Activated CD8-positive, alpha-beta memory T cell treated with anti-CD3 and anti-CD28 coated beads, Interleukin-2, amount 50 U/mL, for 4 hours (primary cell): ENCODE measurements around the gene WDR17.

ENCODE experiments used
- DNase-seq: peaks from one replicate; pipeline ENCODE4 v3.0.0-alpha.2; 2020

WDR17 gene

DNA sequence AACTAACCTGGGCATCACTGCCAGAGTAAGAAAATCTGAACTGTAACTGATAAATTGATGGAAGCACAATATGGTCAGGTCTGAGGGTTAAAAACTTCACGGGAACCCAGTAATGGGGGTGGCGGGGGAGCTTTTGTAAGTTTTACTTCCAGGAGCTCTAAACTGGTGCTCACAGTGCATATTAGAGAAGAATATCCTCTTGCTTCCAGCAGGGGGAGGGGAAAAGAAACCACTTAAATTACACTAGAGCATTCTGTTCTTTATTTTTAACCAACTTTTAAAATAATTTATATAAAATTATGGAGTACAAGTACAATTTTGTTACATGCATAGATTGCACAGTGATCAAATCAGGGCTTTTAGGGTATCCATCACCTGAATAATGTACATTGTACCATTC lies 33.7 kb downstream of the WDR17 start:
- no peak for DNase-seq

DNA sequence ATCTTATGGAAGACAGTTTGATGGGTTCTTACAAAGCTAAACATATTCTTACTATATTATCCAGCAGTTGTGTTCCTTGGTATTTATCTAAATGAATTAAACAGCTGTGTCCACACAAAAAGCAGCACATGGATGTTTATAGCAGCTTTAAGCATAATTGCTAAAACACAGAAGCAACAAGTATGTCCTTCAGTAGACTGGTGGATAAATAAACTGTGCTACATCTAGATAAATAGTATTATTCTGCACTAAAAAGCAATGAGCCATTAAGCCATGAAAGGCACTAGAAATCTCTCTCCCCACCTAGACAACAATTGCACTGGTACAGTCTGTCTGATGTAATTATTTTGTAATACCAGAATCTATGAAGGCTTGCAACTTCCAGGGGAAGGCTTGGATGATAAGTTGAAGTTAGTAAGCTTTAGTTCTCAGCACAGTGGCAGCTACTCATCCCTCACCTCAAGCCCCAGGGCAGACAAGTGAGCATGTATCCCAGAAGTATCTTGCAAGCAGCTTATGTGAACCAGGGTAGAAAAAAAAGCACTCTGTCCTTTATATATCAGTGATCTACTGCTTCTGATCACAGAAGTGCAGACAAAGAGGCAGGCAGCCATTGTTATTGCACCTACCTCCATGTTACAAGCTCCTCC lies 36.9 kb downstream of the WDR17 start:
- no peak for DNase-seq

DNA sequence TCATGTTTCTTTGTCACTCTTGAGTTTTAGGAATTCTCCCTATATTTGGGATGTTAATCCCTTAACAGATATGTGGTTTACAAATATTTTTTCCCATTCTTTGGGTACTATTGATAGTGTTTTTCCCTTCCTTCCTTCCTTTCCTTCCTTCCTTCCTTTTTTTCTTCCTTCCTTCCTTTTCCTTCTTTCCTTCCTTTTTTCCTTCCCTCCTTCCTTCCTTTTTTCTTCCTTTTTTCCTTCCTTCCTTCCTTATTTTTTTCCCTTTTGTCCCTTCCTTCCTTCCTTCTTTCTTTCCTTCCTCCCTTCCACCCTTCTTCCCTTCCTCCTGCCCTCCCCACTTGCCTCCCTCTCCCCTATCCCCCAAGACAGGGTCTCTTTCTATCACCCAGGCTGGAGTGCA lies 42.1 kb downstream of the WDR17 start:
- DNase-seq = no peak

DNA sequence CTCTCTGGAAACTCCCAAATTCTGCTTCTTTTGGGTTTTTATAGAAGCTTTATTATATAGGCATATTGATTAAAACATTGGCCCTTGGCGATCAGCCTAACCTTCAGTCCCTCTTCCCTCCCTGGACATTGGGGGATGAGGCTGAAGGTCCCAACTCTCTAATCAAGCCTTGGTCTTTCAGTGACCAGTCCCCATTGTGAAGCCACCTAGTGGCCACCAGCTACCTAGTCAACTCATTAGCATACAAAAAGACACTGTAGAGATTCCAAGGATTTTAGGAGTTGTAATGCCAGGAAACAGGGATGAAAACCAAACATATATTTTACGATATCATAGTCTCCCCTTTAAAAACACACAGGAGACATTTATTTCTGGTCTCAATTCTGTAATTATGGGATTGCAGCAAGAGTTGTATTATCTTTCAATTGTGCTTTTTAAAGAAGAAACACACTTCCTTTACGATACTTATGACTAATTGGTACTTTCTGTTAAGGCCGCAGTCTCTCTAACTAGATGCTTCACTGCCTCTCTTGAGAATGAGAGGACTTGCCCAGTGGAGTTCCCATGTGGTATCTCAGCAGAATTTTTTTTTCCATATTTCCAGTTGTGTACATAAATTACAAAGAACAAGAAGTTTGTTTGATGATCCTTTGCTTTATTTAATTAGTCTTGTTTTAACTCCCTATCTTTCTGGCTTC lies 58.2 kb downstream of the WDR17 start:
- no peak for DNase-seq

DNA sequence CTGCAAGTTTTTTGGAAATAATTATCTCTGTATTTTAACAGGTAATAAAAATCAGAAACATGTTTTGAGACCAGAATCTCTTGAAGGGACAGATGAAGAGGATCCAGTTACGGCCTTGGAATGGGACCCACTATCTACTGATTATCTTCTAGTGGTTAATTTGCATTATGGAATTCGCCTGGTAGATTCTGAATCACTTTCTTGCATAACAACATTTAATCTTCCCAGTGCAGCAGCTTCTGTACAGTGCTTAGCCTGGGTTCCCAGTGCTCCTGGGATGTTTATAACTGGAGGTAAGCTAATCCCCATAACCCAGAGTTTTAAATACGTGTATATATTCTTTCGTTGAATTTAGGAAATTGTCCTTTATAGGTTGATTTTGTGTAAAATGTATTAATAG lies 59.4 kb downstream of the WDR17 start:
- no peak for DNase-seq

DNA sequence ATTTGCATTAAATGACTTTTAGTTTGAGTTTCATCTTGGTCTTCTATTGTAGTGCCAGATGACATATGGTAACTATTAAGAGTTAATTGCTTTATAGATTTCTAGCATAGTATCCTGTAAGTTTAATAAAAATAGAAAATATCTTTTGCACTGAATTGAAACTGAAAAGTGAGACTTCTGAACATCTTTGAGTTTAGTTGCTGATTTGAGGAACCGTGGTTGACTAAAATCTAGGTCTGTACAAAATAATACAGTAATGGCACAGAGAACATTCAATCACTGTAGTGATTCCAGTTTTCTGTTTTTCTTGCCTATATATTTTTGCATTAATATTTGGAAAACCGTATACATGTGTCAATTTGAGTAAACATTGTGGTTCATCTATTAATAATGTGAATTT lies 69.0 kb downstream of the WDR17 start:
- DNase-seq = no peak

DNA sequence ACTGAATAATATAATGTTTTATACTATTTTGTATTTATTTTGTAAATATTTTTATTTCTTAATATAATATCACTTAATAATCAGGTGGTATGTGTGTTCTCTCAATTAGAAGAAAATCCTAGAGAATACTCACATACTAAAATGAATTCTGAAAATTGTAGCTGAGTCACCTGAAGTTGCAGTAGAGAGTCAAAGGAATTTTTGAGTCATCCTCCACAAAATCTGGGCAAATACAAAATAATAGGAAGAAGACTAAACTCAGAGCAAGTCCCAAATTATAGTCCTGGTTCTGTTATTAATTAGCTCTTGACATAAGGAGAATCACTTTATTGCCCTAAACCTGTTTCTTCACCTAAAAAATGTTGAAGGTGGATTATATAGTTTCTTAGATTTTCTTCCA lies 72.0 kb downstream of the WDR17 start:
- DNase-seq = no peak

DNA sequence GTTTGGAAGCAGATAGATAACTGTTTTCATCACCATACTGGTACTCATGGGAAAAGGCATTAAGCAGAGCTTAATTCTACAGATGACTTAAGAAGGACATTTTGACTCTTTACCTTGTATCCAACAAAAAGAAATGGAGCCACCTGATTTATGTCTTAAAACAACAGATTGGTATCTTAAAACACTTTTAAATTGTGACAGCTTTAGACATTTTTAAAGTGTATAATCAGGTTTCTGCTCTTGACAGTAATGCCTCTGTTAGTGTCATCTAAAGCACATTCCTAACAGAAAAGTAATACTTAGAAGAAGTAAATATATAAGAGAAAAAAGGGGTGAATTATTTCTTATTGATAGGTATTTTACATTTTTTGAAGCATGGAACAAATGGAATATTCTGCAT lies 73.9 kb downstream of the WDR17 start:
- DNase-seq = no peak

DNA sequence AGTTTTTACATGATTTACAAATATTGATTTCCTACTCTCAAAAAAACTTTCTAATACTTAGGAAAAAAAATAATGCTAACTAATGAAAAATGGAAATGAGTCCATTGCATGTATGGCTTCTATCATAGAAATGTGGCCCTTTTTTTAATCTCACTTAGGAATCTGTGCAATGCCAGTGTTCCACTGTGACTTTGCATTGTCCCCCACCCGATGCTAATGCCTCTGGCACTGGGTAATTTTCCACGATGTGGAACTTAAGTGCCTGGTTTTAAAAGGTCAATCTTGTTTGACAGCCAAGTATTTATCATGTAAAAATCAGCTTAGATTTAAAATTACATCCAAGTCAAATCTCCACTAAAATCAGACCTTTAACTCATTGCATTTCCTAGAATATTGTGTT lies 76.6 kb downstream of the WDR17 start:
- DNase-seq = no peak

DNA sequence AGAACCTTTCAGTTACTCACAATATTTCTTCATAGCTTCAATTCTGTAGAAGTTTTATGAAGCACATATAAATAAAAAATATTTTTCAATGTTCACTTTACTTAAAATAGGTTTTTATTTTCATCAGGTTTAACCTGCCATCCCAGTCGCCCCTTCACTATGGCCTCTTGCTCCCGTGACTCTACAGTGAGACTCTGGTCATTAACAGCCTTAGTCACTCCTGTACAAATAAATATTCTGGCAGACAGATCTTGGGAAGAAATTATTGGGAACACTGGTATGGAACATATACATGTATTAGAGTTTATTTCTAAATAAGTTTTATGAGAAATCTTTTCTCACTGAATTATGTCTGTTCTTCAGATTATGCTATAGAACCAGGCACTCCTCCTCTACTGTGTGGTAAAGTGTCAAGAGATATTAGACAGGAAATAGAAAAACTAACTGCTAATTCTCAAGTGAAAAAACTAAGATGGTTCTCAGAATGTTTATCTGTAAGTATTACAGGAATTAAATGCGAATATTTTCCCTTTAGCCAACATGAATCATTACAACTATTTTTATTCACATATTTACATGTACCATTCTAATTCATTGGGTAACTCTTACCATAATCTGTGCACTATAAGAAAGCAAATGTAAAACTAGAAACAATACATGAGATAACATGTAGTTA lies 84.2 kb downstream of the WDR17 start:
- DNase-seq = no peak

DNA sequence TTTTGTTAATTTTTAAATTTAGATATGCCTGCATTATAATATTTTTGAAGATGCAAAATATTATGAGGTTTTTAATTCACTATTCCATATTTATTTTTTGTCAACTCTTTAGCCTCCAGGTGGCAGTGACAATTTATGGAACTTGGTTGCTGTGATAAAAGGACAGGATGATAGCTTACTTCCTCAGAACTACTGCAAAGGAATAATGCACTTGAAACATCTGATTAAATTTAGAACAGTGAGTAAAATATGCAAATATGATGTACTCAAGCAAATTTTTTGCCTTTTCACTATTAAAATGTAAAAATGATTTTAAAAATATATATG lies 84.7 kb downstream of the WDR17 start:
- DNase-seq = no peak

DNA sequence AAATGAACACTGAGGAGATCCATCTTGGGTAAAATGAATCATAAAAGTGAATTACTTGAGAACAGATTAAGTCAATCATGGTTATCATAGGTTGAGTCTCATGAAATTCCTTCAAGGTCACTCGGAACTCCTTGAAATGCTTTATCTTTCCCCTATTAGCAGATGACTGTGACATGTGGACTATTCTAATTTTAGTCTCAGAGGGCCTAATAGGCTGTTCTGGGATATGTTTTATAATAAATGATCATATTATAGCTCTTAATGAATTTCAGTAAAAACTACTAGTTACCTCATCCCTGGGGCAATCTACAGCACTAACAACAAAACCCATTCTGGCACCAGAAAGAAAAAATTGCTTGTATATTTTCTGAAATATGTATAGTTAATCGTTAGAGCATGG lies 85.1 kb downstream of the WDR17 start:
- no peak for DNase-seq

DNA sequence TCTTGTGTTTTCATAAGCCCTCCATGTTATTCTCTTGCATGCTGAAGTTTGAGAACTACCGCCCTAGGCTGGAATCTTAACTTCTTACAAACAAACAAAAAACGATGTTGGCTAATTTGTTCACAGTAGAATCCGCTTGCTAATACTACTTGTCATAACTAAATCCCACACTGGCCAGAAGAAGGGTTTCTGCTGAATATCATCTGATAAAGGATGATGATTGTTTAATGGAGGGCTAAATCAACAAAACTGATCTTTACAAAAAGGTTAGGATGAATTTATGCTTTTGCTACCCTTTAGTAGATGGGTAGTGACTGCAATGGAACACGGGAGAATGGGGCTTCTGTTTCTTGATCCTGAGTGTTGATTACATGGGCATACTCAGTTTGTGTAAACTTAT lies 87.5 kb downstream of the WDR17 start:
- no peak for DNase-seq

DNA sequence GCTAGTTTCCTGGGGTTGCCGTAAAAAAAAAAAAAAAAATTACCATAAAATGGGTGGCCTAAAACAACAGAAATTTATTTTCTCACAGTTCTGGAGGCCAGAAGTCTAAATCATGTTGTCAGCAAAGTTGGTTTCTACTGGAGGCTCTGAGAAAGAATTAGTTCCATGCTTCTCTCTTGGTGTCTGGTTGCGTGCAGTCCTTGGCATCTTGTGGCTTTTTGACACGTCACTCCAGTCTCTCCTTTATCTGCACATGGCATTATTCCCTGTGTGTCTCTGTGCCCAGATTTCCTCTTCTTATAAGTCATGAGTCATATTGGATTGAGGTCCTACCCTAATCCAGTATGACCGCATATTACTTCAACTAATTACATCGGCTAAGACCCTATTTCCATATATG lies 91.0 kb downstream of the WDR17 start:
- DNase-seq = no peak

DNA sequence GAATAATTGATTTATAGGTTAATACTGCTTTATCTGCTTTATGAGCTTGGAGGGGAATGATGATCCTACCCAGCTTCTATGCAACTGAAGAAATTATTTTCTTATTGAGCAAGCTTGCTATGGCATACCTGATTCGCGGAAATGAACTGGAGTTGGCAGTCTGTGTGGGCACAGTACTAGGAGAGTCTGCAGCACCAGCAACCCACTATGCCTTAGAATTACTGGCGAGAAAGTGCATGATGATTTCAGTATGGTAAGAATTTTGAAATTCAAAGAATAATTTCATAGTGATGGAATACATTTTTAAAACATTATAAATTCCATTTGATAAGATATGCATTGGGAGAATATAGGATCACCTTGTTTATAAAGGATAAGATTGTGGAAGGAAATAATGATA lies 97.4 kb downstream of the WDR17 start:
- DNase-seq = no peak

DNA sequence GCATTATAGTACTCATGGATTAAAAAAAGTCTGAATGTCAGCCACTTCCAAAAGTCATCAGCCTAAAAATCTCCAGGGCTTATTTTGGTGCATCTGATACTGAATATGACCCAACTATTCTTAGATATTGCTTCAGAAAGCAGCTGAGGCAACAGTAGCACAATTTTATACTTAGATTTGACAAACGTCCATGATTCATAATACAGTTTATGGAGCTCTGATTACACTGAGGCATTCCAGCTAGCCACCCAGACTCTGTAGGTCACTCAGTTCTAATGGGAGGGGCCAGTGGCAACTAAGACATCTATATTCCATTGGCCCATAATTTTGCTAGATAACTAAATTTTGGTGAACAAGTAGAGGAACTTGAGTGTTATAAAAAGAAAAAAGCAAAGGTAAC lies 119.4 kb downstream of the WDR17 start:
- no peak for DNase-seq

DNA sequence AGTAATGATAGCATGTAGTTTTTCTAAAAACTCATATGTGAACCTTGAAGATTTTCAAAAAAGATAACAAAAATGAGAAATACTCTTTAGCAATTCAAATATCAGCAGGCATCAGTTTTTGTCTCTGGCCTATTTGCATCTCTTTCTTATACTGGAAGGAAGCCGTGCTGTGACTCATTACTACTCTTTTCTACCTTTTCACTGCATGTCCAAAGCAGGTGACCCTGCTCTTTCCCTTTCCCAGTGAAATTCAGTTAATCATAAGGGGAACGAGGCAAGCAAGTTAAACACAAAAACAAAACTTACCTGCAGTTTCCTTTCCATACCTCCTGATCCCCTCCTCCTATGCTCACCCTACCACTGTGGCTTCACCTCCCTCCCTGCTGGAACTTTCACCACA lies 120.4 kb downstream of the WDR17 start:
- no peak for DNase-seq

DNA sequence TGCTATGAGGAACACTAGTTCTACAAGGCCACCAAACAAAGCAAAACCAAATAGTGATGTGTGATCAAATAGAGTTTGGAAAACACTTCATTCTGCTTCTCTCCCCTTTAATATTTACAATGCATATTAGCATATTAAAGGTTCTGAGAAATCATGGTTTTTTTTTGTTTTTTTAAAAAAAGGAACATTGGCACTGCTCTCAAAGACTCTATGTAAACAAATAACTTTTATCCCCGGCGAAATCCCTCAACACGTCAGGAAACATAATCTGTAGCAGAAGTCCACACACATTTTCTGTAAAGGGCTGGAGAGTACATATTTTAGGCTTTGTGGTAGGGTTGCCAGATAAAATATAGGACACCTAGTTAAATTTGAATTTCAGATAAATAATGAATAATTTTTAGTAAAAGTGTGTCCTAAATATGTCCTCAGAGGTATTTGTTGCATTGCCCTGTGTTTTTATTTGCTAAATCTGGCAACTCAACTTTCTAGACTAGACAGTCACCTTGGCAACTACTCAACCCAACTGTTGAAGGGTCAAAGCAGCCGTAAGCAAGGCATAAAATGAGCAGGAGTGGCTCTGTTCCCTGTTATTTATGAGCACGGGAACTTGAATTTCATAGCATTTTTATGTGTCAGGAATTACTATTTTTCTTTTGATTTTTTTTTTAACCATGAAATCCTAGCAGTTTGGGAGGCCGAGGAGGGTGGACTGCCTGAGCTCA lies 121.2 kb downstream of the WDR17 start:
- DNase-seq = no peak

DNA sequence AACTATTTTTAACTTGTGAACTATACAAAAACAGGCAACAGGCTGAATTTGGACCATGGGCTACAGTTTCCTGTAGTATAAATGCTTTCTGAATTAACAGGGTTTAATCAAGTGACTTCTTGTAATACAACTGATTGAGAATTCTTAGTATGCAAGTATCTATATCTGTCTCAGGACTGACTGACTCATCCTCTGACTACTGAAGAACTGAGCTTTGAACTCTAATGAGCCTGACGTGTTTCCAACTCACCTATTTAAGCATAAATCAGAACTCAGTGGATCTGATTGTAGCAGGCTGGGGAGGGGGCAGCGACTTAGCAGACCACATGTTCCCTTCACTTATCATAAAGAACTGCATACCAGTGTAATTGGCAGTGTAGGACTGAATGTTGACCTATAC lies 122.0 kb downstream of the WDR17 start:
- no peak for DNase-seq

DNA sequence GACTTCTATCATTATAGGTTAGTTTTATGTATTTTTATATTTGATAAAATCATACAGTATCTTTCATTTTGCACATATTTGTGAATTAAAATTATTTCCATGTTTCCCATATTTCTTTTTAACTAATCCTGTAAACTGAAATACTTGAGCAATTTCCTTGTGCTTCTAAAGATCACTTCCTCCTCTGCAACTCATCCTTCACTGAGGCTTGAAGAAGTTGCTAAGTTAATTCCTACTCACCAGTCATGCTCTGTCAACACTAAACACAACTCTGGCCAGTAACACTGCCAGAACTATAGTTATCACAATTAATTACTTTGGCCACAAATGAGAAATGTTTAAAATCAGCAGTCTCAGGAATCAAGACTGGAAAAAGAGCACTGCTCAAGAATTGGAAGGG lies 123.0 kb downstream of the WDR17 start:
- DNase-seq = no peak

DNA sequence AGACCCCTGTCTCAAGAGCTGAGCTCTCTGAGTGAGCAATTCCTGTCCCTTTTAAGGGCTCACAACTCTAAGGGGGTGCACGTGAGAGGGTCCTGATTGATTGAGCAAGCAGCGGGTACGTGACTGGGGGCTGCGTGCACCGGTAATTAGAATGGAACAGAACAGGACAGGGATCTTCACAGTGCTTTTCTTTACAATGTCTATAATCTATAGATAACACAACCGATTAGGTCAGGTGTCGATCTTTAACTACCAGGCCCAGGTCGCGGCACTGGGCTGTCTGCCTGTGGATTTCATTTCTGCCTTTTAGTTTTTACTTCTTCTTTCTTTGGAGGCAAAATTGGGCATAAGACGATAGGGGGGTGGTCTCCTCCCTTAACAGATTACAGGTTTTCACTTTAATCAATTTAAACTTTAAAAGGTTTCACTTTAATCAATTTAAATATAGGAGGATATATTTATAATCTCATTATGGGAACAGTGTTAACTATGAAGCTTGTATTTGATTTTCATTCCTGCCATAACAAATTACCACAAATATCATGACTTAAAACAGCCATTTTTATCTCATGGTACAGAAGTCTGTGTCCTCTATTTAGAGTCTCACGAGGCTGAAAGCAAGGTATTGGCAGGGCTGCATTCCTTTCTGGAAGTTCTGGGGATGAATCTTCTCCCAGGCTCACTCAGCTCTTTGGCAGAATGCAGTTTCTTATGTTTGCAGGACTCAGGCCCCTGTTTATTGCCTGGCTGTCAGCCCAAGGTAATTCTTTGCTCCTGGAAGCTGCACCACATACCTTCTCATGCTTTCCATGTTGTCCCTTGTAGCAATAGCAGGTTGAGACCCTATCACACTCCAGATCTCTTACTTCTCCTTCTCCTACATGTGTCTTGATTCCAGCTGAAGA lies 124.5 kb downstream of the WDR17 start:
- DNase-seq = no peak

DNA sequence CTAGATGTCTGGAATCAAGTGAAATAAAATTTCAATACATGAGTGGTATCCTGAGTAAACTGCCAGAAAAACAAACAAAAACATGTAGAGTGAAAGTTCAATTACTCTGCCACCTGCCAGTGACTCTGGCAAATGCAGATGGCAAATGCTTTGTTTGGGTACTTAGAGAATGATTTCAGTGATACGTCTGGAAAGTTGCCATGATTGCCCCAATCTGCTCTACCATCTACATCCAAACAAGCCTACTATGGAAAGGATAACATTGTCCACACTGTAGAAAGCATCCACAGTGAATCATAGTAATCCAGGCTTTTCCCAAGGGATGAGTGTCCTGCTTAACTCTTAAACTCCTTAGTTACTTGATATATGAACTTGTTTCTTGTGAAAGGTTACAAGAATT lies 126.3 kb downstream of the WDR17 start:
- no peak for DNase-seq

DNA sequence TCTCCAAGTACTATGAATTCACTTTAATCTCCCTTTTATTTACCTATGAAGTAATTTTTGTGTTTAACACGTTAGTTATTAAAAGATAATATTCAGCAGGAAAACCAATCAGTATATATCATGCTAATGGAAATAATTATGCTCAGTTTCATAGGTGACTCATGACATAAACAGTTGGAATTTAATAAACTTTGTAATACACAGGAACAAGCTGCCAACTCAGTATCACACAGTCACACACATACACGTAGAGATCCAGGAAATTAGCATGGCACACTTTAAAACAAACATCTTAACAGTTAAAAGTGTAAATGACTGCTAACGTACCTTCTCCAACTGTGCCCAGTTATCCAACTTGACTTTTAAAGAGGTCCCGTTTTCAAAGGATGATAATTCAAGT lies 127.5 kb downstream of the WDR17 start:
- no peak for DNase-seq
